ENCODE measurements around the gene ELMOD3. TPM values are rescaled to one million over a fixed set of nuclear protein-coding genes. Genes with fewer than 3 reads are reported as not detected.

Gene ELMOD3
- polyA plus RNA-seq, 1 experiment = 26.3 TPM

GRCh38 chr2:85418132-85419008 lies 63.8 kb downstream of the ELMOD3 start, which contains the start of gene SH2D6:
TSS of gene SH2D6 (plus strand) at chr2:85418714. CDS start at chr2:85429466, 10,752 bp downstream.
- Histone ChIP-seq H3K36me3 (ENCODE audit: control insufficient read depth, insufficient read depth, low read length) (no peaks in the 10 kb centered on the region), H3K27me3 (ENCODE audit: control insufficient read depth, insufficient read depth, low read length) (no peaks in the 10 kb centered on the region), H3K4me3 (ENCODE audit: low read depth, low read length) (peak within 1 kb of the TSS; percentile 59)
- DNase-seq (ENCODE audit: low read depth) = peak; percentile 26
- TF ChIP-seq, protein P1, sequence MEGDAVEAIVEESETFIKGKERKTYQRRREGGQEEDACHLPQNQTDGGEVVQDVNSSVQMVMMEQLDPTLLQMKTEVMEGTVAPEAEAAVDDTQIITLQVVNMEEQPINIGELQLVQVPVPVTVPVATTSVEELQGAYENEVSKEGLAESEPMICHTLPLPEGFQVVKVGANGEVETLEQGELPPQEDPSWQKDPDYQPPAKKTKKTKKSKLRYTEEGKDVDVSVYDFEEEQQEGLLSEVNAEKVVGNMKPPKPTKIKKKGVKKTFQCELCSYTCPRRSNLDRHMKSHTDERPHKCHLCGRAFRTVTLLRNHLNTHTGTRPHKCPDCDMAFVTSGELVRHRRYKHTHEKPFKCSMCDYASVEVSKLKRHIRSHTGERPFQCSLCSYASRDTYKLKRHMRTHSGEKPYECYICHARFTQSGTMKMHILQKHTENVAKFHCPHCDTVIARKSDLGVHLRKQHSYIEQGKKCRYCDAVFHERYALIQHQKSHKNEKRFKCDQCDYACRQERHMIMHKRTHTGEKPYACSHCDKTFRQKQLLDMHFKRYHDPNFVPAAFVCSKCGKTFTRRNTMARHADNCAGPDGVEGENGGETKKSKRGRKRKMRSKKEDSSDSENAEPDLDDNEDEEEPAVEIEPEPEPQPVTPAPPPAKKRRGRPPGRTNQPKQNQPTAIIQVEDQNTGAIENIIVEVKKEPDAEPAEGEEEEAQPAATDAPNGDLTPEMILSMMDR (IDR thresholded peaks at IDR 0.05; ENCODE audit: insufficient read depth, low read depth, low read length) = no peak
- ChIA-PET CTCF (interaction anchor here (1.0 to 17.0 kb wide), 5 partner anchors 11 to 142 kb away, joined by 3 to 460 read pairs (median 12); partner anchors contain the start of genes GGCX, MAT2A and TGOLN2), POLR2A (interaction anchor here (0.6 to 1.0 kb wide), 3 partner anchors 120 to 520 kb away, joined by 3 to 6 read pairs (median 6); partner anchors contain the start of genes C2orf68 and MAT2A)

- ChIA-PET CTCF (interaction anchor here (0.9 to 17.0 kb wide), 13 partner anchors 10 to 218 kb away, joined by 3 to 460 read pairs (median 5); partner anchors contain the start of genes GGCX, MAT2A and TGOLN2), POLR2A (interaction anchor here (0.6 to 1.0 kb wide), 4 partner anchors 119 to 521 kb away, joined by 3 to 6 read pairs (median 4); partner anchors contain the start of genes C2orf68 and MAT2A)
- H3K36me3 ChIP-seq (ENCODE audit: control insufficient read depth, insufficient read depth, low read length) = no peaks in the 10 kb centered on the region
- TF ChIP-seq, protein P1 (IDR thresholded peaks at IDR 0.05; ENCODE audit: insufficient read depth, low read depth, low read length) = no peak
- peak overlapping the region; percentile 59 for H3K4me3 ChIP-seq (ENCODE audit: low read depth, low read length)
- no peaks in the 10 kb centered on the region for H3K27me3 ChIP-seq (ENCODE audit: control insufficient read depth, insufficient read depth, low read length)
- DNase-seq (ENCODE audit: low read depth) = no peak
These were observed 64.6 kb downstream of the ELMOD3 start for GRCh38 chr2:85419009-85419675.

DNA sequence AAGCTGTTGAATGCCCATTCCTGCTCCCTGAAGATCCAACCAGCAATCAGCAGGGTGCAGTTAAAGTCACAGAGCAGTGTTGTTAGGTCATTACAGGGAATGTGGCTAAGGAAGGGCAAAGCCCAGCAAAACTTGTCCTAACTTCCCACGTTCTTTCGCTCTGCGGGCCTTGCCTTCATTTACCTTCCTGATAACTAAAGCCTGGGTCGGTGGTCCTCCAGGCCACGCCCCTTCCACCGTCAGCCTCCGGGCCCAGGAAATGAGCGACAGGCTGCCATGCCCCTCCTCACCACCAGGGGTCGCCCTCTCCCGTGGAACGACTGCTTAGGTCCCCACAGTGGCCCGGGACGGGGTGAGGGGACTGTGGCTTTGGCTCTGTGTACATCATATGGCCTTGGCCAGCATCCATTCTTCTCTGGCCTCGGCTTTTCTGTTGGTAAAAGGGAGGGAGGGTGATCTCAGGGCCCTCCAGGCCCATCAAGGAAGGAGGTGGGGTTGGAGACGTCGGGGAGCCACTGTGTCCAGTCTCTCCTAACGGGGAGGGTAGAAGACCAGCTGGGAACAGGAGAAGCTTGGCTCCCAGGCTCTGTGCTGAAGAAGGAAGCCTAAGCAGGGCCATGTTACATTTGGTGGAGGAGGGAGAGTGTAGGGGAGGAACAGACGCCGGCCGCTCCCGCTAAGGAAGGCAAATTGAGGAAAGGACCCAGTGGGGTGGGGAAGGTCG lies 66.1 kb downstream of the ELMOD3 start:
- TF ChIP-seq, protein P1 (IDR thresholded peaks at IDR 0.05; ENCODE audit: insufficient read depth, low read depth, low read length) = peak; percentile 99
- ChIA-PET POLR2A (interaction anchor here (0.6 to 1.0 kb wide), 4 partner anchors 32 to 191 kb away, joined by 3 to 5 read pairs (median 4); partner anchors contain the start of genes C2orf68 and MAT2A), CTCF (interaction anchor here (0.6 to 17.0 kb wide), 33 partner anchors 8 to 764 kb away, joined by 3 to 460 read pairs (median 4); partner anchors contain the start of genes GGCX and MAT2A)
- DNase-seq (ENCODE audit: low read depth) = no peak
- Histone ChIP-seq H3K27me3 (ENCODE audit: control insufficient read depth, insufficient read depth, low read length) (no peaks in the 10 kb centered on the region), H3K4me3 (ENCODE audit: low read depth, low read length) (no peak overlapping the region), H3K36me3 (ENCODE audit: control insufficient read depth, insufficient read depth, low read length) (no peaks in the 10 kb centered on the region)

- TF ChIP-seq, protein P1 (IDR thresholded peaks at IDR 0.05; ENCODE audit: insufficient read depth, low read depth, low read length) = no peak
- Histone ChIP-seq H3K36me3 (ENCODE audit: control insufficient read depth, insufficient read depth, low read length) (no peaks in the 10 kb centered on the region), H3K4me3 (ENCODE audit: low read depth, low read length) (no peak overlapping the region), H3K27me3 (ENCODE audit: control insufficient read depth, insufficient read depth, low read length) (no peaks in the 10 kb centered on the region)
- CTCF ChIA-PET = interaction anchor here (0.5 to 17.0 kb wide), 25 partner anchors 9 to 228 kb away, joined by 3 to 460 read pairs (median 4); partner anchors contain the start of genes GGCX and MAT2A
- POLR2A ChIA-PET = interaction anchor here (0.5 to 1.0 kb wide), 4 partner anchors 117 to 190 kb away, joined by 3 to 5 read pairs (median 4); partner anchors contain the start of genes C2orf68 and MAT2A
- no peak for DNase-seq (ENCODE audit: low read depth)
These were observed 66.9 kb downstream of the ELMOD3 start for GRCh38 chr2:85421260-85422071.
